Posterior cingulate gyrus (tissue), 11 donors: ENCODE measurements around the gene XIRP2.

Source experiments
- DNase-seq, 10 donors: peaks; one replicate each; pipeline versions ENCODE4 v3.0.0 to v3.0.0-alpha.2; 2020 to 2021; ENCODE audit warnings: mixed read lengths in 3 of 10
- intact Hi-C: fragments of 100-400 bp; cut with DNase I; formaldehyde crosslinking; loops from one replicate; pipeline ENCODE4 v1.15.1; 2023

Gene XIRP2

GRCh38 chr2:167271932-167272331, 383.7 kb downstream of the XIRP2 start:
- DNase-seq, result no peak
- intact Hi-C loops, result no loop called here

- intact Hi-C loops, result no loop called here
- no peak for DNase-seq
These were observed 386.8 kb downstream of the XIRP2 start for GRCh38 chr2:167275046-167275445.

DNA sequence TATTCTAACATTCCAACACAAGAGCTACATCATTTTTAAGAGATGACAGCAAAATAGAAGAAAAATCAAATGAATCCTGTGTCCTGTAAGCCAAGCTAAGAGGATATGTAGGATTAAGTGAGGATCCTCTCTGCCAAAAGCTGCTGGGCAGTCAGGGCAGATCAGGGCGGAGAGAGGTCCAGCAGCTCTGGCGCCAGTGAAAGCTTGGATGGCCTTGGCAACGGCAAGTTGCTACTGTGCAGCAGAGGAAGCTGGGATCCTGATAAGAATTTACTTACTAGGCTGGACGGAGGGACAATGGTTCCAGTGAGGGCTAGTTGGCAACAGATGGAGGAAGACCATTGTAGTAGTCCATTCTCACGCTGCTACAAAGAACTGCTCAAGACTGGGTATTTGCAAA, 391.5 kb downstream of the XIRP2 start:
- DNase-seq, result peak in 1 of 10 donors; percentile 54
- intact Hi-C loops, result no loop called here

- no peak for DNase-seq
These were observed 398.9 kb downstream of the XIRP2 start for GRCh38 chr2:167287212-167287611.

GRCh38 chr2:167289651-167290410, 401.6 kb downstream of the XIRP2 start:
- DNase-seq, result no peak
- intact Hi-C loops, result no loop called here

More at GRCh38 chr2:167287212-167287611, 398.9 kb downstream of the XIRP2 start:
- intact Hi-C loops, result no loop called here

DNA sequence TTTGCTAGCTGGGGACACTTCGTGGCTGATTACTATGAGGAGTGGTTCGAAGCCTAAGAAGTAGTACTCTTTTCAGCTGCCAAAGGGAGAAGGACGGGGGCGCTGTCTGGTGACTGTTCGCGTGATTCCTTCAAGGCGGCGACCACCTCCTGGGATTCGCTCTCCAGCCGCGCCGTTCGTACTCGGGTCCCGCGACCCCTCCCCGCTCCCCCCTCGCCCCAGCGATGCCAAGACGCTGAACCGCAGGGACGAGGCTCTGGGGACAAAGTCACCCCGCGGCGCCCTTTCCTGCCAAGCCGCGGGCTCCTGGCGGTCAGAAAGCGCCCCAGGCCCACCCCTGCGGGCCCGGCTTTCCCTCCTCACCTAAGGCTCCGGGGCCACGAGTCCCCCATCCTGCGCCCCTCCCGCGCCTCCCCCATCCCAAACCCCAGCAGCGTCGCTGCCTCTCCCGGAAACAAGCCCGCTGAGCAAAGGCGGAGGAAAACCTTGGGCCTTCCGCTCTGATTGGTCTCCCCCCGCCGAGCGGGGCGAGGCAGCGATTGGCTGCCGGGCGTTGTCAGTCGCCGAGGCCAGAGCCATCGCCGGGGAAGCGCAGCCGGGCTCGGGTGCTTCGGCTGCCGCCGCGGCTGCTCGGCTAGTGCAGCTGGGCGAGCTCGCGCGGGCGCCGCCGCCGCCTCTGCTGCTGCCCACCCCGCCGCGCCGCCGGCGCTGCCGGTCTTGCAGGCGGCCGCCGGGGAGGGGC, 404.3 kb downstream of the XIRP2 start, which contains the start of gene B3GALT1:
Gene B3GALT1, plus strand, starts transcription at position 572 of the 742 bp plus-strand sequence.
- intact Hi-C loops, result loop anchor here (2.0 kb wide), 1 partner anchor 826 kb away; no protein-coding TSS in a partner anchor
- peak; percentile 77 to 98 (median 88) for DNase-seq

GRCh38 chr2:167293172-167293781, 405.0 kb downstream of the XIRP2 start:
- DNase-seq, result peak; percentile 28 to 91 (median 53)
- intact Hi-C loops, result loop anchor here (2.0 kb wide), 1 partner anchor 826 kb away; no protein-coding TSS in a partner anchor

DNA sequence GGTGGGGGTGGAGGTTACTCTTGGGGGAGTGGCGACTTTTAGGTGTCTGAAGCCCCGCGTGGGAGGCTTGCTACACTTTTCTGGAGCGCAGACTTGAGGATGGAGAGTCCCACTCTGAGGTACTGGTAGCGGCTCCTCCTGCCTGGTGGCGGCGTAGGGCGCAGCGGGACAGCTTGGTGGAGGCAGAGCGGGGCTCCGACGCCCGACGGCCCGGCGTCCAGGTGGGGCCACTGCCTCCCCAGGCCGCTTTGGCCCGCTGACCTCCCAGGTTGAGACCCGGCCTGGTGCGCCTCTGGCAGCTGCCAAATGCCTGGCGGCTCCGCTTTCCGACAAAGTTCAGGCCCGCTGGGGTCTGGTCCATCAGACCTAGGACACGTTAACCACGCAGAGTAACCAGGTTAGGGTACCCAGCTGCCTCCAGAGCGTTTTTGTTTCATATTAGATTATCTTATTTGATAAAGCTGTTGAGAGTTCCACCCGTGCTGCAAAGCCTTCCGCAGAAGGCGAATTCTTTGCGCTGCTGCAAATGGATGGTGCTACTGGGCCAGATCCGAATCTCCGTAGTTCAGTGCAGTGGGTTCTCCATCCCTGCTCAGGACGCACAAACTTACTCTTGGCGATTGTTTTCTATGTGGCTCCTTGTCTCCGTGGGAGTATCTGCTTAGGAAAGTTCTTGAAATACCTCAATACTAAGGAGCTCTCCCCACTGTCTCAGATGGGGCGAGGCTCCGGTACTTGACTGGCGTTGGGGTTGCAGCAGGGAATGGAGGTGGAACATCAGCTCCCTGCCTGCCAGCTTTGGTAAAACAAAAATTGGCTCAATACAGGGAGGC, 405.9 kb downstream of the XIRP2 start:
- intact Hi-C loops, result loop anchor here (2.0 kb wide), 1 partner anchor 825 kb away; no protein-coding TSS in a partner anchor

DNA sequence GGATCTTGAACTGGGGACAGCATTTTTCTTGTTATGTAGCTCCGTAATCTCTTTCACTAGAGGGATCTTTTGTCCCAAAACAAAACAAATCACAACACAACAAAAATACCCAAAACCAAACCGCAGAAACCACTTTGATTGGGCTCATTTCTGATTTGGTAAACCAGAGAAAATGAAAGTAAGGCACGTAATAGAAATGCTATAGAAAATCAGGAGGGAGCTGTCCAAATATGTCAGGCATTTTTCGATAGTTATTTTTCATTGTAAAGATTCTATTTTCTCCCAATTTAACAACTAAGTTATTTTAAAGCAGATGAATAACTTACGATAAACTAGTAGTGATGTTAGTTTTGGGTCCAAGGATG, 406.5 kb downstream of the XIRP2 start:
- intact Hi-C loops, result no loop called here
- no peak for DNase-seq

More for the DNA sequence above, 405.9 kb downstream of the XIRP2 start:
- DNase-seq, result peak; percentile 23 to 89 (median 44)

DNA sequence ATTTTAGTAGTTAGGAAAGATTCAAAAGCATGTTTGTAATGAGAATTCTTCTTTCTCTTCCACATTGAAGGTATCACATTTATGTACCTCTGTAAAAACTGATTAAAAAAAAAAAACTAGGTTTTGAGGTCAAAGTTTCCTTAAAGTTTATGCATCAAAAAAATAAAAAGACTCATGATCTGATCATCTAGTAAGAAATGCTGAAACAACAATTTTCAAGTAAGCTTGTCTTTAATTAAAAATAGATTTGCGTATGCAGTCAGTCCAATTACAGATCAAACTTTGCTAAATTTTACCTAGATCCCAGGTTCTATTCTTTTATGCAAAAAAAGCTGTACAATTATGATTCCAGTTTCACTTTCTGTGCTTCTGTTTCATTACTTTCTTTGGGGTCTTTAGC, 409.0 kb downstream of the XIRP2 start:
- intact Hi-C loops, result no loop called here
- no peak for DNase-seq

GRCh38 chr2:167298017-167298416, 409.7 kb downstream of the XIRP2 start:
- intact Hi-C loops, result no loop called here
- DNase-seq, result no peak
